Measurements from ENCODE around the gene IL3. TPM values are rescaled to one million over a fixed set of nuclear protein-coding genes. Genes with fewer than 3 reads are reported as not detected.

The IL3 gene
- total and polyA plus RNA-seq, 9 of the 15 experiments (the other 6 are each of a cell fraction or from before 2014, with no cell fraction given): not detected

DNA sequence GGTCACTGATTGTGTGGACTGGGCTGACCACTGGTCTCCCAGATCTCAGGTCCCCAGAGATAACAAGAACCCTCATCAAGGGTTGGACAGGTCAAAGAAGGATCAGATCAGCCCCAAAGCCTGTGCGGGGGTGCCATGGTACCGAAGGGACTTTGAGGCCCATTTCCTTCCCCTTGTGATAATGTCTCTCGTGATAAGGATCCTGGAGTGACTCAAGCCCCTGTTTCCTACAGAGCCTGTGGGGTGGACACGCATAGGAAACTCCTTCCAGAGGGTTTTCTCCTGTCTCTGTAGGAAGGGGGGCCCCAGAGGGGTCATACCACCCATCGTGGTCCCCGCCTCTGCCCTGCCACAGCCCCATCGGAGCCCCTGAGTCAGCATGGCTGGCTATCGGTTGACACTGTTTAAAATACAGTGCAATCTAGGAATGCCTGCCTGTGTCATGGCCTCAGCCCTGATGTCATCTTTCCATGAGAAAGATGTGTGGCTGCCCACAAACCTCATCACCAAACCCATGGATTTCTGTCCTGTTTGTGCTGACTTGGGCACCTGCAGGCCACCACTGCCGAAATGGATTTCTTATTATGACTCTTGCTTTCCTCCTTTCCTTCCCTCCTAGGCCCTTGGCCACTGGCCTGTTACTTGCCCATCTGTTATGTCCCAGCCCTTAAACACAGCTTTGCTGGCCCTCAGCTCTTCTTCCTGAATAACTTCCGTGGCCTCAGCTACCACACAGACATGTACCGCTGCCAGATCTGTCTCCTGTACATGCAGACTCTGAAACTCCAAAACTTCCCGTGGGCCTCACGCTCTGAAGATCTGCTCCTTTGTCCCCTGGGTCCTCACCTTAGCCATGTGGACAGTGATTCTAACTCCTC lies 10.2 kb downstream of the IL3 start (continued):
- TF ChIP-seq ZNF175 (CRISPR knock-in tag; IDR thresholded peaks at IDR 0.05; ENCODE audit: low read depth) (peak; percentile 18; the same call in 1 of the 2 replicates), ZNF583 (CRISPR knock-in tag; IDR thresholded peaks at IDR 0.05) (peak; percentile 21; the same call in 1 of the 2 replicates), IRF2 (CRISPR knock-in tag; IDR thresholded peaks at IDR 0.05) (no peak), CCNT2 (IDR thresholded peaks at IDR 0.05; ENCODE audit: borderline replicate concordance, extremely low read depth, insufficient read length, low read depth, low read length) (peak; percentile 33), FOXJ3 (CRISPR knock-in tag; IDR thresholded peaks at IDR 0.05) (no peak), ZNF253 (CRISPR knock-in tag; conservative IDR thresholded peaks at IDR 0.05) (no peak), ZNF561 (CRISPR knock-in tag; conservative IDR thresholded peaks at IDR 0.05) (no peak), HDGF (IDR thresholded peaks at IDR 0.05) (no peak), WHSC1 (IDR thresholded peaks at IDR 0.05; ENCODE audit: low read length) (no peak), ARID1B (IDR thresholded peaks at IDR 0.05) (peak; percentile 60), SMARCE1 (IDR thresholded peaks at IDR 0.05) (peak; percentile 62; the same call in 1 of the 2 replicates), BACH1 (tag; IDR thresholded peaks at IDR 0.05) (peak; percentile 82; the same call in 1 of the 2 replicates), CXXC5 (CRISPR knock-in tag; IDR thresholded peaks at IDR 0.05) (peak; percentile 45), RBM22 (IDR thresholded peaks at IDR 0.05; ENCODE audit: low read depth, low read length, poor library complexity, severe bottlenecking) (no peak), EP300 (IDR thresholded peaks at IDR 0.05; ENCODE audit: low read length) (peak; percentile 28; the same call in 1 of the 2 replicates), BHLHE40 (IDR thresholded peaks at IDR 0.05; ENCODE audit: low read length) (no peak), ZNF586 (CRISPR knock-in tag; conservative IDR thresholded peaks at IDR 0.05) (no peak), EGR1 (conservative IDR thresholded peaks at IDR 0.05) (peak; percentile 72), GATA2 (CRISPR knock-in tag; IDR thresholded peaks at IDR 0.05) (peak; percentile 17; the same call in 1 of the 2 replicates), RB1 (IDR thresholded peaks at IDR 0.05; ENCODE audit: low read depth) (no peak), BCOR (IDR thresholded peaks at IDR 0.05) (no peak), MCM3 (IDR thresholded peaks at IDR 0.05) (no peak)
- TF ChIP-seq, protein P1, sequence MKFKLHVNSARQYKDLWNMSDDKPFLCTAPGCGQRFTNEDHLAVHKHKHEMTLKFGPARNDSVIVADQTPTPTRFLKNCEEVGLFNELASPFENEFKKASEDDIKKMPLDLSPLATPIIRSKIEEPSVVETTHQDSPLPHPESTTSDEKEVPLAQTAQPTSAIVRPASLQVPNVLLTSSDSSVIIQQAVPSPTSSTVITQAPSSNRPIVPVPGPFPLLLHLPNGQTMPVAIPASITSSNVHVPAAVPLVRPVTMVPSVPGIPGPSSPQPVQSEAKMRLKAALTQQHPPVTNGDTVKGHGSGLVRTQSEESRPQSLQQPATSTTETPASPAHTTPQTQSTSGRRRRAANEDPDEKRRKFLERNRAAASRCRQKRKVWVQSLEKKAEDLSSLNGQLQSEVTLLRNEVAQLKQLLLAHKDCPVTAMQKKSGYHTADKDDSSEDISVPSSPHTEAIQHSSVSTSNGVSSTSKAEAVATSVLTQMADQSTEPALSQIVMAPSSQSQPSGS (CRISPR knock-in tag; IDR thresholded peaks at IDR 0.05): no peak
- TF ChIP-seq, protein P2, sequence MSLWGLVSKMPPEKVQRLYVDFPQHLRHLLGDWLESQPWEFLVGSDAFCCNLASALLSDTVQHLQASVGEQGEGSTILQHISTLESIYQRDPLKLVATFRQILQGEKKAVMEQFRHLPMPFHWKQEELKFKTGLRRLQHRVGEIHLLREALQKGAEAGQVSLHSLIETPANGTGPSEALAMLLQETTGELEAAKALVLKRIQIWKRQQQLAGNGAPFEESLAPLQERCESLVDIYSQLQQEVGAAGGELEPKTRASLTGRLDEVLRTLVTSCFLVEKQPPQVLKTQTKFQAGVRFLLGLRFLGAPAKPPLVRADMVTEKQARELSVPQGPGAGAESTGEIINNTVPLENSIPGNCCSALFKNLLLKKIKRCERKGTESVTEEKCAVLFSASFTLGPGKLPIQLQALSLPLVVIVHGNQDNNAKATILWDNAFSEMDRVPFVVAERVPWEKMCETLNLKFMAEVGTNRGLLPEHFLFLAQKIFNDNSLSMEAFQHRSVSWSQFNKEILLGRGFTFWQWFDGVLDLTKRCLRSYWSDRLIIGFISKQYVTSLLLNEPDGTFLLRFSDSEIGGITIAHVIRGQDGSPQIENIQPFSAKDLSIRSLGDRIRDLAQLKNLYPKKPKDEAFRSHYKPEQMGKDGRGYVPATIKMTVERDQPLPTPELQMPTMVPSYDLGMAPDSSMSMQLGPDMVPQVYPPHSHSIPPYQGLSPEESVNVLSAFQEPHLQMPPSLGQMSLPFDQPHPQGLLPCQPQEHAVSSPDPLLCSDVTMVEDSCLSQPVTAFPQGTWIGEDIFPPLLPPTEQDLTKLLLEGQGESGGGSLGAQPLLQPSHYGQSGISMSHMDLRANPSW (CRISPR knock-in tag; IDR thresholded peaks at IDR 0.05): no peak
- TF ChIP-seq, protein P3, sequence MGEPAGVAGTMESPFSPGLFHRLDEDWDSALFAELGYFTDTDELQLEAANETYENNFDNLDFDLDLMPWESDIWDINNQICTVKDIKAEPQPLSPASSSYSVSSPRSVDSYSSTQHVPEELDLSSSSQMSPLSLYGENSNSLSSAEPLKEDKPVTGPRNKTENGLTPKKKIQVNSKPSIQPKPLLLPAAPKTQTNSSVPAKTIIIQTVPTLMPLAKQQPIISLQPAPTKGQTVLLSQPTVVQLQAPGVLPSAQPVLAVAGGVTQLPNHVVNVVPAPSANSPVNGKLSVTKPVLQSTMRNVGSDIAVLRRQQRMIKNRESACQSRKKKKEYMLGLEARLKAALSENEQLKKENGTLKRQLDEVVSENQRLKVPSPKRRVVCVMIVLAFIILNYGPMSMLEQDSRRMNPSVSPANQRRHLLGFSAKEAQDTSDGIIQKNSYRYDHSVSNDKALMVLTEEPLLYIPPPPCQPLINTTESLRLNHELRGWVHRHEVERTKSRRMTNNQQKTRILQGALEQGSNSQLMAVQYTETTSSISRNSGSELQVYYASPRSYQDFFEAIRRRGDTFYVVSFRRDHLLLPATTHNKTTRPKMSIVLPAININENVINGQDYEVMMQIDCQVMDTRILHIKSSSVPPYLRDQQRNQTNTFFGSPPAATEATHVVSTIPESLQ (CRISPR knock-in tag; IDR thresholded peaks at IDR 0.05): 0 out of 2 replicates have a peak, but pooled peaks have one; percentile 15

All from K562 (cell line).